CD14-positive monocyte (primary cell): ENCODE measurements around the gene DVL3. TPM values are rescaled to one million over a fixed set of nuclear protein-coding genes. Genes with fewer than 3 reads are reported as not detected.

Experiments
- DNase-seq, 3 donors: peaks; one replicate each; pipeline ENCODE4 v3.0.0-alpha.2; 2011 to 2022
- H2AFZ ChIP-seq: 2 replicates; pipeline ENCODE4 v1.6.0; 2012; ENCODE audit warnings: mild to moderate bottlenecking, low read depth, low read length, inconsistent platforms; ENCODE audit not compliant: insufficient read depth, poor library complexity, severe bottlenecking
- H3K27ac ChIP-seq, 2 donors: 1 replicate in 1 of 2; 2 replicates in 1 of 2; pipeline ENCODE4 v1.5.1; 2012 to 2013; ENCODE audit warnings: low read length in 2 of 2, control low read depth in 1 of 2, inconsistent platforms in 1 of 2, low read depth in 1 of 2, mild to moderate bottlenecking in 1 of 2
- H3K27me3 ChIP-seq, 2 donors: one replicate each; pipeline versions ENCODE4 v1.6.0 to v1.6.1; 2011 to 2013; ENCODE audit warnings: low read length in 2 of 2; ENCODE audit not compliant: control insufficient read depth in 2 of 2, insufficient read depth in 2 of 2
- H3K36me3 ChIP-seq, 2 donors: replicated peaks in 1 of 2; 1 replicate in 1 of 2; 2 replicates in 1 of 2; pipeline versions ENCODE4 v1.5.1 to v1.6.1; 2012 to 2013; ENCODE audit warnings: low read length in 2 of 2, control low read depth in 1 of 2, inconsistent platforms in 1 of 2, mild to moderate bottlenecking in 1 of 2; ENCODE audit not compliant: insufficient read depth in 2 of 2, control insufficient read depth in 1 of 2
- H3K4me1 ChIP-seq, 2 donors: 1 replicate in 1 of 2; 2 replicates in 1 of 2; pipeline versions ENCODE4 v1.5.1 to v1.6.1; 2012 to 2013; ENCODE audit warnings: low read length in 2 of 2, control low read depth in 1 of 2, inconsistent platforms in 1 of 2, mild to moderate bottlenecking in 1 of 2, moderate library complexity in 1 of 2; ENCODE audit not compliant: insufficient read depth in 2 of 2, control insufficient read depth in 1 of 2
- H3K4me2 ChIP-seq: replicated peaks from 2 replicates; pipeline ENCODE3; 2012; ENCODE audit warnings: low read length, moderate library complexity, mild to moderate bottlenecking; ENCODE audit not compliant: poor library complexity, severe bottlenecking; ENCODE audit errors: extremely low read depth
- H3K4me3 ChIP-seq, 3 experiments: fragments of 200-600 bp in 1 of 3; sonication (generic) in 1 of 3; replicated peaks in 1 of 3; 1 replicate in 2 of 3; 2 replicates in 1 of 3; pipeline ENCODE4 v1.5.1; 2011 to 2013; ENCODE audit warnings: low read length in 3 of 3, mild to moderate bottlenecking in 3 of 3, control low read depth in 2 of 3, low read depth in 2 of 3, inconsistent platforms in 1 of 3, moderate library complexity in 1 of 3
- H3K79me2 ChIP-seq: 2 replicates; pipeline ENCODE4 v1.6.0; 2012; ENCODE audit warnings: mild to moderate bottlenecking, control low read depth, inconsistent platforms, low read length, moderate library complexity; ENCODE audit not compliant: insufficient read depth
- H3K9ac ChIP-seq: 2 replicates; pipeline ENCODE4 v1.6.0; 2017; ENCODE audit warnings: low read length, mild to moderate bottlenecking; ENCODE audit not compliant: insufficient read depth, poor library complexity, severe bottlenecking
- H3K9me3 ChIP-seq, 2 donors: replicated peaks in 1 of 2; 1 replicate in 1 of 2; 2 replicates in 1 of 2; pipeline versions ENCODE4 v1.5.1 to v1.6.1; 2012 to 2013; ENCODE audit warnings: low read length in 2 of 2, control low read depth in 1 of 2; ENCODE audit not compliant: control insufficient read depth in 1 of 2, insufficient read depth in 1 of 2
- H4K20me1 ChIP-seq: 2 replicates; pipeline ENCODE4 v1.6.0; 2012; ENCODE audit warnings: mild to moderate bottlenecking, low read length, control low read depth, moderate library complexity; ENCODE audit not compliant: insufficient read depth
- H3K27ac Mint-ChIP-seq, 7 donors: one replicate each; pipeline ENCODE4 v1.8.0; 2020; ENCODE audit warnings: mild to moderate bottlenecking in 7 of 7, mixed read lengths in 7 of 7, moderate library complexity in 6 of 7, inconsistent platforms in 2 of 7
- H3K27me3 Mint-ChIP-seq, 3 donors: one replicate each; pipeline ENCODE4 v1.8.0; 2021 to 2022; ENCODE audit warnings: low read depth in 3 of 3, mild to moderate bottlenecking in 3 of 3, mixed read lengths in 3 of 3, moderate library complexity in 3 of 3, inconsistent platforms in 1 of 3
- H3K36me3 Mint-ChIP-seq, 2 donors: one replicate each; pipeline ENCODE4 v1.8.0; 2020; ENCODE audit warnings: mixed read lengths in 2 of 2, inconsistent platforms in 1 of 2, mild to moderate bottlenecking in 1 of 2
- H3K4me1 Mint-ChIP-seq: one replicate; pipeline ENCODE4 v1.8.0; 2020; ENCODE audit warnings: mild to moderate bottlenecking, mixed read lengths
- H3K4me3 Mint-ChIP-seq, 2 donors: one replicate each; pipeline ENCODE4 v1.8.0; 2020; ENCODE audit warnings: mild to moderate bottlenecking in 2 of 2, mixed read lengths in 2 of 2, moderate library complexity in 1 of 2
- H3K9me3 Mint-ChIP-seq, 7 donors: one replicate each; pipeline ENCODE4 v1.8.0; 2020 to 2022; ENCODE audit warnings: mixed read lengths in 7 of 7, mild to moderate bottlenecking in 6 of 7, moderate library complexity in 6 of 7, inconsistent platforms in 2 of 7
- WGBS: methylation state at CpG from one replicate; pipeline ENCODE4 v1.1.5; 2013; ENCODE audit warnings: missing lambda C conversion rate; ENCODE audit not compliant: insufficient coverage; 5-methylcytosine and 5-hydroxymethylcytosine counted together
- intact Hi-C, 2 donors: fragments of 100-400 bp; cut with micrococcal nuclease; formaldehyde crosslinking; loops; one replicate each; pipeline versions ENCODE4 v1.15.0 to v1.15.1; 2023
- polyA plus RNA-seq, 3 donors: library from polyadenylated mRNA; depleted of rRNA in 1 of 3; unstranded in 2 of 3; stranded (reverse) in 1 of 3; fragments of 300-500 nt in 2 of 3; fragments of >200 nt in 1 of 3; fragmentation: Illumina TruSeq in 2 of 3; gene quantifications; 1 replicate in 2 of 3; 2 replicates in 1 of 3; pipeline ENCODE4 v1.2.3, GENCODE V29; 2012 to 2021
- TF ChIP-seq, protein P1 (sequence below): fragments of 200-600 bp; IDR thresholded peaks from one replicate; pipeline ENCODE4 v1.8.0; 2022; ENCODE audit warnings: antibody characterized with exemption, mild to moderate bottlenecking

Gene DVL3
- polyA plus RNA-seq, 3 donors: 4.5 to 42.1 (median 9.4) TPM

GRCh38 chr3:184196536-184196935, 41.4 kb downstream of the DVL3 start:
- TF ChIP-seq, protein P1, sequence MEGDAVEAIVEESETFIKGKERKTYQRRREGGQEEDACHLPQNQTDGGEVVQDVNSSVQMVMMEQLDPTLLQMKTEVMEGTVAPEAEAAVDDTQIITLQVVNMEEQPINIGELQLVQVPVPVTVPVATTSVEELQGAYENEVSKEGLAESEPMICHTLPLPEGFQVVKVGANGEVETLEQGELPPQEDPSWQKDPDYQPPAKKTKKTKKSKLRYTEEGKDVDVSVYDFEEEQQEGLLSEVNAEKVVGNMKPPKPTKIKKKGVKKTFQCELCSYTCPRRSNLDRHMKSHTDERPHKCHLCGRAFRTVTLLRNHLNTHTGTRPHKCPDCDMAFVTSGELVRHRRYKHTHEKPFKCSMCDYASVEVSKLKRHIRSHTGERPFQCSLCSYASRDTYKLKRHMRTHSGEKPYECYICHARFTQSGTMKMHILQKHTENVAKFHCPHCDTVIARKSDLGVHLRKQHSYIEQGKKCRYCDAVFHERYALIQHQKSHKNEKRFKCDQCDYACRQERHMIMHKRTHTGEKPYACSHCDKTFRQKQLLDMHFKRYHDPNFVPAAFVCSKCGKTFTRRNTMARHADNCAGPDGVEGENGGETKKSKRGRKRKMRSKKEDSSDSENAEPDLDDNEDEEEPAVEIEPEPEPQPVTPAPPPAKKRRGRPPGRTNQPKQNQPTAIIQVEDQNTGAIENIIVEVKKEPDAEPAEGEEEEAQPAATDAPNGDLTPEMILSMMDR: no peak
- intact Hi-C loops: no loop called here

GRCh38 chr3:184198509-184198908, 43.3 kb downstream of the DVL3 start:
- 94% methylated on average over 7 of the region's 9 CpGs for WGBS
- H3K27ac ChIP-seq: no peak overlapping the region
- H3K27me3 ChIP-seq: no peaks in the 10 kb centered on the region
- peaks cover 21 to 30% of the 10 kb centered on the region in 2 donors for H3K36me3 ChIP-seq
- DNase-seq: no peak
- no peak overlapping the region for H3K27ac Mint-ChIP-seq
- peaks cover 28 to 31% of the 10 kb centered on the region in 2 donors for H3K36me3 Mint-ChIP-seq
- TF ChIP-seq, protein P1: no peak
- H3K4me1 ChIP-seq: no peaks in the 10 kb centered on the region
- H3K9me3 Mint-ChIP-seq: no peaks in the 10 kb centered on the region
- intact Hi-C loops: no loop called here
- H3K27me3 Mint-ChIP-seq: peaks cover 1 to 6% (median 3%) of the 10 kb centered on the region in 3 donors
- no peak overlapping the region for H2AFZ ChIP-seq
- no peak overlapping the region for H3K4me3 ChIP-seq
- no peaks in the 10 kb centered on the region for H3K9me3 ChIP-seq
- no peak overlapping the region for H3K4me3 Mint-ChIP-seq
- no peak overlapping the region for H3K9ac ChIP-seq
- peaks cover 4% of the 10 kb centered on the region for H4K20me1 ChIP-seq
- H3K4me2 ChIP-seq: no peak overlapping the region
- no peaks in the 10 kb centered on the region for H3K79me2 ChIP-seq
- H3K4me1 Mint-ChIP-seq: no peaks in the 10 kb centered on the region

More at GRCh38 chr3:184196536-184196935, 41.4 kb downstream of the DVL3 start:
- no peaks in the 10 kb centered on the region for H3K4me1 Mint-ChIP-seq
- H4K20me1 ChIP-seq: peaks cover 4% of the 10 kb centered on the region
- H3K36me3 ChIP-seq: peaks cover 41 to 50% of the 10 kb centered on the region in 2 donors
- H3K27ac ChIP-seq: no peak overlapping the region
- H3K27me3 ChIP-seq: no peaks in the 10 kb centered on the region
- no peaks in the 10 kb centered on the region for H3K4me1 ChIP-seq
- no peak overlapping the region for H3K4me3 ChIP-seq
- WGBS: 94% methylated on average over 6 of the region's 6 CpGs
- H3K4me2 ChIP-seq: no peak overlapping the region
- H3K27me3 Mint-ChIP-seq: no peaks in the 10 kb centered on the region
- no peak overlapping the region for H2AFZ ChIP-seq
- DNase-seq: no peak
- H3K36me3 Mint-ChIP-seq: peaks cover 48 to 50% of the 10 kb centered on the region in 2 donors
- H3K79me2 ChIP-seq: no peaks in the 10 kb centered on the region
- H3K9ac ChIP-seq: no peak overlapping the region
- H3K9me3 Mint-ChIP-seq: no peaks in the 10 kb centered on the region
- no peaks in the 10 kb centered on the region for H3K9me3 ChIP-seq
- H3K4me3 Mint-ChIP-seq: no peak overlapping the region
- peak overlapping the region in 2 of 7 donors; percentile 64 to 79 for H3K27ac Mint-ChIP-seq
